HepG2 (cell line): ENCODE data around the gene ZNF544. TPM values are rescaled to one million over a fixed set of nuclear protein-coding genes. Genes with fewer than 3 reads are reported as not detected.

ENCODE experiments used
- ARID3A ChIP-seq: IDR thresholded peaks from 2 replicates; pipeline ENCODE4 v1.6.1; 2012; ENCODE audit warnings: low read depth, low read length, improper control_type of control experiment
- ATF7-NPFF ChIP-seq: sonication (generic); formaldehyde crosslinking; IDR thresholded peaks from 2 replicates; pipeline ENCODE4 v1.8.1; 2023; ENCODE audit warnings: mild to moderate bottlenecking, low read depth, missing genetic modification reagents, moderate library complexity
- CEBPZ ChIP-seq: IDR thresholded peaks from 2 replicates; pipeline ENCODE4 v1.6.1; 2012; ENCODE audit warnings: low read length, improper control_type of control experiment
- DBP ChIP-seq: sonication (generic); formaldehyde crosslinking; IDR thresholded peaks from 2 replicates; pipeline ENCODE4 v1.4.0; 2020; ENCODE audit warnings: missing genetic modification reagents; ENCODE audit errors: not compliant biosample characterization
- DR1 ChIP-seq: sonication (generic); formaldehyde crosslinking; IDR thresholded peaks from 2 replicates; pipeline ENCODE4 v1.8.0; 2021; ENCODE audit warnings: mild to moderate bottlenecking, missing genetic modification reagents, inconsistent platforms
- GPBP1L1 ChIP-seq: sonication (generic); formaldehyde crosslinking; IDR thresholded peaks from 2 replicates; pipeline ENCODE4 v1.5.0; 2020; ENCODE audit warnings: mild to moderate bottlenecking, missing genetic modification reagents
- IRF2 ChIP-seq: IDR thresholded peaks from 2 replicates; pipeline ENCODE4 v1.6.1; 2018; ENCODE audit warnings: missing genetic modification reagents, missing compliant biosample characterization
- MYPOP ChIP-seq: sonication (generic); formaldehyde crosslinking; IDR thresholded peaks from 2 replicates; pipeline ENCODE4 v1.8.1; 2023; ENCODE audit warnings: mild to moderate bottlenecking, moderate library complexity, missing genetic modification reagents
- NCOR1 ChIP-seq: fragments of 200-600 bp; sonication (generic); IDR thresholded peaks from 2 replicates; pipeline ENCODE4 v1.7.0; 2017; ENCODE audit warnings: antibody characterized with exemption, low read length, borderline replicate concordance
- PRMT3 ChIP-seq: sonication (generic); formaldehyde crosslinking; IDR thresholded peaks from 2 replicates; pipeline ENCODE4 v1.8.1; 2022; ENCODE audit warnings: low read depth, mild to moderate bottlenecking, moderate library complexity, missing genetic modification reagents, borderline replicate concordance
- REPIN1 ChIP-seq: sonication (generic); formaldehyde crosslinking; IDR thresholded peaks from 2 replicates; pipeline ENCODE4 v1.8.0; 2022; ENCODE audit warnings: missing genetic modification reagents, low read depth, mild to moderate bottlenecking, borderline replicate concordance
- THYN1 ChIP-seq: sonication (generic); formaldehyde crosslinking; IDR thresholded peaks from 2 replicates; pipeline ENCODE4 v1.8.1; 2023; ENCODE audit warnings: low read depth, mild to moderate bottlenecking, moderate library complexity, missing genetic modification reagents, borderline replicate concordance
- ZFP37 ChIP-seq: sonication (generic); formaldehyde crosslinking; IDR thresholded peaks from 2 replicates; pipeline ENCODE4 v1.4.0; 2020; ENCODE audit warnings: missing genetic modification reagents, borderline replicate concordance
- ZNF430 ChIP-seq: sonication (generic); formaldehyde crosslinking; IDR thresholded peaks from 2 replicates; pipeline ENCODE4 v1.9.0; 2021; ENCODE audit warnings: mild to moderate bottlenecking, missing genetic modification reagents
- ZNF704 ChIP-seq: sonication (generic); formaldehyde crosslinking; IDR thresholded peaks from 2 replicates; pipeline ENCODE4 v1.8.1; 2023; ENCODE audit warnings: mild to moderate bottlenecking, inconsistent platforms, moderate library complexity, missing genetic modification reagents, borderline replicate concordance
- polyA plus RNA-seq, 8 experiments: library from polyadenylated mRNA; depleted of rRNA in 3 of 8; stranded (reverse) in 7 of 8; unstranded in 1 of 8; fragments of >200 nt; fragmentation: Illumina TruSeq in 4 of 8; extraction: Trizol in 4 of 8; gene quantifications; 2 replicates each; pipeline versions ENCODE4 v1.2.1 to v1.2.3, GENCODE V29; 2011 to 2016; ENCODE audit warnings: low read depth in 4 of 8, missing spikeins in 1 of 8, mixed read lengths in 1 of 8; ENCODE audit not compliant: insufficient read depth in 1 of 8
- total RNA-seq, 5 experiments: library from RNA; depleted of rRNA; stranded (reverse); fragments of >200 nt; fragmentation: Illumina TruSeq; extraction: Trizol; gene quantifications; 2 replicates each; pipeline ENCODE4 v1.2.3, GENCODE V29; 2016; ENCODE audit warnings: low read depth in 1 of 5

ZNF544 gene
- total and polyA plus RNA-seq, 2 of the 13 experiments (the other 11 are each of a cell fraction or from before 2014, with no cell fraction given) = 13.1 to 17.0 TPM

- no peak for TF ChIP-seq DBP (CRISPR knock-in tag)
- no peak for TF ChIP-seq CEBPZ
- peak; percentile 90; the same call in 1 of the 2 replicates for TF ChIP-seq REPIN1 (CRISPR knock-in tag)
- no peak for TF ChIP-seq NCOR1
- TF ChIP-seq ZFP37 = 0 out of 2 replicates have a peak, but pooled peaks have one; percentile 40
- TF ChIP-seq ZNF704 (CRISPR knock-in tag) = no peak
- no peak; the same call in 1 of the 2 replicates for TF ChIP-seq MYPOP
- TF ChIP-seq DR1 (CRISPR knock-in tag) = peak; percentile 79; the same call in 1 of the 2 replicates
- 0 out of 2 replicates have a peak, but pooled peaks have one; percentile 49 for TF ChIP-seq ZNF430 (CRISPR knock-in tag)
- TF ChIP-seq IRF2 (CRISPR knock-in tag) = peak; percentile 99
- no peak for TF ChIP-seq ARID3A
- peak; percentile 67; the same call in 1 of the 2 replicates for TF ChIP-seq ATF7-NPFF (CRISPR knock-in tag)
- TF ChIP-seq PRMT3 = no peak
- TF ChIP-seq THYN1 (CRISPR knock-in tag) = no peak
- no peak for TF ChIP-seq GPBP1L1 (CRISPR knock-in tag)
Measured at GRCh38 chr19:58305065-58305931, 76.6 kb downstream of the ZNF544 start, which contains the start of gene ERVK3-1 (continued).
